ENCODE measurements around the gene TADA1.
"Not testable (repeated sequence)": the region's sequence is repeated elsewhere in the genome, so short reads cannot be mapped to it uniquely, and the experiment has no call there.

TADA1 gene

DNA sequence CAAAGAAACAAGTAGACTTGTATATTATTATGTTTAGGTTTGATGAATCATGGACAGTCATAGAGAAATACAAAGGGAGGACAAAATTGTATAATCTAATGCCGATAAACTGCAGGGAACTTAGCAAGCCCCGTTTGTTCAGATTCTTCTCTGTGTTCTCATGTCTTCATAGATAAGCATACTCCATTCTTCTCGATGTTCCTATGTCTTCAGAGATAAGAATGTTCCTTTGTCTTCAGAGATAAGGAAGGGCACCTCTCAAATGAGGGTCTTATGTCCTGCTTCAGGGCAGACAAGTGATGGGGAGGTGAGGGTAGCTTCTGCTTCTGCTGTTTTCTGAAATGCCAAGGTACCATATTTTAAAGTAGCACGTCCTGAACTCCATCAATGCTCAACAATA, 19.7 kb upstream of the TADA1 start:
- DNase-seq (ENCODE audit: low spot score), result no peak

DNA sequence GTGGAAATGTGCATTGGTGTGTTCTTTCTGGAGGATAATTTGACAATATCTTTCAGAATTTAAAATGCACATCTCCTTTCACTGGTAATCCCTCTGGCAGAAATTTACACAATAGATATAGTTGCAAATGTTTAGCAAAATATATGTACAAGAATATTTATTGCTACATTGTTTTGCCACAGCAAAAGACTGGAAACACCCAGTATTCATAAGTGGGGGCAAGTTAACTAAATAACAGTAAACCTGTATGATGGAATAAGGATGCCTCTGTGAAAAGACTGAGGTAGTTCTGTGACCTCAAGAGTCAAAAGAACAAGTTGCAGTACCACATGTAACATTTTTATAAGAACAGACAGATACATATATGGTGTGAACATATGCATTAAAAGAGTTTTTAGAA, 13.7 kb upstream of the TADA1 start:
- no peak for DNase-seq (ENCODE audit: low spot score)

GRCh38 chr1:166888373-166889111, 12.5 kb upstream of the TADA1 start:
- DNase-seq (ENCODE audit: low spot score), result no peak

DNA sequence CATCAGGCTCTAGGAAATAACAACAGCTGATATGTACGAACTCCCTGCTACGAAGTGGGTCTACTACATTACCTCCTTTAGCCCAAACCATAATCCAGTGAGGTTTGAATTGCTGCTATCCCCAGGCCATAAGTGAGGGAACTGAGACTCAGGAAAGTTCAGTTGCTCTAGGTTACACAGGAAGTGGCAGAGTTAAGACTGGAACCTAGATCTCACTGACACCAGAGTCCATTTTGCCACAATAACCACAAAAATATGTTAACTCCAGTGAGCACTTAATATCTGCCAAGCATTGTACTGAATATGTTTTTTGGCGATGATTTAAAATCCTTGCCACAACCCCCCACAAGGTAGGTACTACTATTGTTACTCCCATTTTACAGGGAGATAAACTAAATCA, 8.9 kb upstream of the TADA1 start:
- no peak for DNase-seq (ENCODE audit: low spot score)

DNA sequence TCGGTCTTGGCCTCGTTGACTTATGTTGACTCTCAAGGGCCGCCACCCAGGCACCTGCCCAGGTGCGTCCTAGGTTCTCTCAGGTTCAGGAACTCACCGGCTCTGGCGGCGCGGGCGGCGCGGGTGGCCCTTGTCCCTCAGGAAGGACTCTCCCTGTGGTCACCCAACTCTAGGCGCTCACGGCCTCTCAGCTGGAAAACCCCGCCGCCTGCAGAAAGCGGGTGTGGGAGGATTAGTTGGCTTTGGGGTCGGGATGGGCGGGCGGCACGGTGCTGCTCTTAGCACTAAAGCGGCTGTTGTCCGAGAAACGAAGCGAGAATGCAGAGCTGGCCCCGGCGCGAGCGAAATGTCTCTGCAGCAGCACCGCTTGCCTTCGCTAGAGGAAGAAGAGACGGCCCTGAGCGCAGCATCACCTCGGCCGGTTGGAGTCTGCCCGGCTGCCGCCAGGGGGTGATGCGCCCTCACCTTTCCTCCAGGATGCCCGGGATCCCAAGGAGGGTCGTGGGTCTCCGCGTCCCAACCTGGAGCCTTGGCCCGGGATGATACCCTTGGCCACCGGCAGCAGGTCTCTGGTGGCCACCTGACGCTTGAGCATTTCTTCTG, 8.1 kb upstream of the TADA1 start:
- DNase-seq (ENCODE audit: low spot score), result peak; percentile 19

DNA sequence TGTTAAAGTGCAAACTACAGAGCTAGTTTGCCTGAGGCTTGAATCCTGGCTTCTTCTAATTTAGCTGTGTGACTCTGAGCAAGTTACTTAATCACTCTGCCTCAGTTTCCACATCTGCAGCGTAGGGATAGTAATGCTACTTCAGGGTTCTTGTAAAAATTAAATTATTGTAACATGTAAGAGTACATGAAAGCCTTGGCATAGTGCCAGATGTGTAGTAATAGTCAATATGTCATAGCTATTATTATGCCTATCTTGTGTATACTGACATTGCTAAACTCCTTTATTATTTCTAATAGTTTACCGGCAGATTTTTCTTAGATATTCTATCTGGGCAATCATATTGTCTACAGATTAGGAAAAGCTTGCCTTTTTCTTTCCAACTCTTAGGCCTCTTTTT, 6.8 kb upstream of the TADA1 start:
- no peak for DNase-seq (ENCODE audit: low spot score)

- not testable (repeated sequence) for DNase-seq (ENCODE audit: low spot score)
These were observed 2.3 kb upstream of the TADA1 start for GRCh38 chr1:166878173-166878917.

- DNase-seq (ENCODE audit: low spot score), result no peak
These were observed 425 bp upstream of the TADA1 start for GRCh38 chr1:166876540-166876838.

GRCh38 chr1:166875302-166875733, 746 bp downstream of the TADA1 start:
- peak; percentile 6 for DNase-seq (ENCODE audit: low spot score)

GRCh38 chr1:166874464-166874863, 1.6 kb downstream of the TADA1 start:
- DNase-seq (ENCODE audit: low spot score), result no peak

DNA sequence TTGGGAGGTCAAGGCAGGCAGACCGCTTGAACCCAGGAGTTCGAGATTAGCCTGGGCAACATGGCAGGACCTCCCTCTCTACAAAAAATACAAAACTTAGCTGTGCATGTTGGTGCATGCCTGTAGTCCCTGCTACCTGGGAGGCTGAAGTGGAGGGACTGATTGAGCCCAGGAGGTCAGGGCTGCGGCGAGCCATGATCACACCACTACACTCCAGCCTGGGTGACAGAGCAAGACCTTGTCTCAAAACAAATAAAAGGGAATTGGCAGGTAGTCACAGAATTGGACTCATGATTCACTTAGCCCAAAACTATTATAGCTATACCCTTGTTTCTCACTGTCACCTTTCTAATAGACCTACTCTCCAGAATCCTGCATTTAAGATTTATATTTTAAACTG, 5.5 kb downstream of the TADA1 start:
- no peak for DNase-seq (ENCODE audit: low spot score)

DNA sequence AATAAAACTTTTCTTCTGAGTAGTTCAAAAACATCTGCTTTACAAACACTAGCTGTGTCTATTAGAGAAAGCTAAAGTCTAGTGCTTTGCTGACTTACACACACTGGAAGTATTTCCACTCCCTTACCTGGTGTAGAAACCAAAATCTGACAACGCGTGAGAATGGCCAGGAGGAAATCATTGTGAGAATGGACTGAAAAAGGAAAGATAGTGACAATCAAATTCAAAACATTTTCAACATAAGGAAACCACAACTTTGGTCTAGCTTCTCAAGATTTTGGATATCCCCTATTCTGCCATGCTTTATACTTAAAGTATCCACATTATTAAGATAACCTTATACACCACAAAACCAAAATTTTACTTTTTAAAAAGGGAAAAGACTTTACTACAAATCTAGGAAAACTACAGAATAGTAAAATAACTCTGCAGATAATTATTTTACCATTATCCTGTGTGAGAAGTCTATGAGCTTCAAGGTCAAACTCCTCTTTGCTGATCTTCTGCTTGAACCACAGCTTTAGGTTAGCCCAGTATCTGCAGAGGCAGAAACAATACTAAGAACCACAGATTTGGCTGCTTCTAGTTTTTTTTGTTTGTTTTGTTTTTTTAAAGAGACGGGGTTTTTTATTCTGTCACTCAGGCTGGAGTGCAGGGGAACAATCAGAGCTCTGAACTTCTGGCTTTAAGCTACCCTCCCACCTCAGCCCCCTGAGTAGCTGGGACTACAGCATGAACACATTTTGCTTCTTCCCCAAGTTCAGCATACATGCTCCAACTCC, 6.6 kb downstream of the TADA1 start:
- no peak for DNase-seq (ENCODE audit: low spot score)

DNA sequence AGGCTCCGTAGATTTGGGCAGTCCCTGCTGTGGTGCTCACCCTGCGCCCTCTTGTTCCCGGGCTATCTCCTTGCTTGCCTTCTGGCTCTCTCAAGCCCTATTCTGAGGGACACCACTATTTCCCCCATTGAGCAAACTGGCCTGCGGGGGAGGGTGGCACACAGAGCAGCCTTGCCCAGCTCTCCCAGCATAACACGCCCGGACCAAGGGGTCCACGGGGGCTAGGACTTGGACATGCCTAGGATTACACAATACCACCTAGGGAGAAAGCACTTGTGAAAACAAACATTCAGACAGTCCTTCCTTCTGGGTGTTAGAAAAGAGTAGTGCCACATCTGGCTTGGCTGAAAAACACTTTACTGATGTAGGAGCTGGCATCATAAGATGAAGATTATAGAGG, 7.4 kb downstream of the TADA1 start:
- DNase-seq (ENCODE audit: low spot score), result no peak

DNA sequence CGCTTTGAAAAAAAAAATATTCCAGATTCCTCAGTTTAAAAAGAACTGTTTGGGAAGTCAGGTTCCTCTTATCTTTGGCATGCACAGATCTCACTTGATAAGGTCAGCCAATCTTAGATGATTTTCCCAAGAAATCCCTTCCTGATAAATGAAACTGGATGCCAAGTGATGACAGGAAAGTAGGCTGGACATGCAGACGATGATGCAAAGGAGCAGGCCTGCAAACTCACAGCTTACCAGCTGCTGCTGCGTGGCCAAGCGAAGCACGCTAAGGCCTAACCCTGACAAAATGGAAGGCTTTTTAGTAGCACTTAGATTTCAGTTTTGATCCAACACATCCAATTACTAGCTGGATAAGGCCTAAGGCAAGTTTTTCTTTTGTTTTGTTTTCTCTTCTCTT, 10.1 kb downstream of the TADA1 start:
- DNase-seq (ENCODE audit: low spot score), result peak; percentile 19

GRCh38 chr1:166859597-166859996, 16.5 kb downstream of the TADA1 start:
- DNase-seq (ENCODE audit: low spot score), result no peak

DNA sequence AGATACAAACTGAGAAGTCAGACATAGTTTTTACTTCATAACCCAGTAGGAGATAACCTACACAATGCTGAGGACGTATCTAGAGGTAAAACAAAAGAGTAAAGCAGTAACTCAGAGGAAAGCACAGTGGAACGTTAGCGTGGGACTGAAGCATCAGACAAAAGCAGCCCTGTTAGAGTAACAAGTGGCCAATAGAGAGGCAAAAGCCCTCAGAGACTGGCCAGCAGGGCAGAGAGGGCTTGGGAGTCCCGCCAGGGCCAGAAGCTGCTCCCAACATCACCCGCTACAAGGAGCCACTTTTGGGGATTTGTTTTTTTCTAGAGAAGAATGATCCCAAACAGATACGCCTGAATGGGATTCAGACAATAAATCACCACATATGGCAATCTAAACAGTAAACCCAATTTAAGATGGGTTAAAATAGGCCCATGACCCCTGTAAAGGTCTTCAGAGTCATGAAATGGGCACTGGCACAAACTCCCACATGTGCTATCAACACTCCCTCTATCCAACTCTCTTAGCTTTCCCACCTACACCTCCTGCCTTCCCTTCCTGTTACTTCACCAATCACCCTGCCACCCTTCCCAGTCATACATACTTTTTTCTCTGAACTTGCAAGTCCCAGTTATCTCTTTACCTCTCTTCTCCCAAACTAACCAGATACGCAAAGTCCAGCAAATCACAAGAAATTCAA, 17.2 kb downstream of the TADA1 start:
- no peak for DNase-seq (ENCODE audit: low spot score)

- DNase-seq (ENCODE audit: low spot score), result no peak
These were observed 18.1 kb downstream of the TADA1 start for GRCh38 chr1:166857995-166858394.

- no peak for DNase-seq (ENCODE audit: low spot score)
These were observed 20.5 kb downstream of the TADA1 start for GRCh38 chr1:166855558-166855957.

DNA sequence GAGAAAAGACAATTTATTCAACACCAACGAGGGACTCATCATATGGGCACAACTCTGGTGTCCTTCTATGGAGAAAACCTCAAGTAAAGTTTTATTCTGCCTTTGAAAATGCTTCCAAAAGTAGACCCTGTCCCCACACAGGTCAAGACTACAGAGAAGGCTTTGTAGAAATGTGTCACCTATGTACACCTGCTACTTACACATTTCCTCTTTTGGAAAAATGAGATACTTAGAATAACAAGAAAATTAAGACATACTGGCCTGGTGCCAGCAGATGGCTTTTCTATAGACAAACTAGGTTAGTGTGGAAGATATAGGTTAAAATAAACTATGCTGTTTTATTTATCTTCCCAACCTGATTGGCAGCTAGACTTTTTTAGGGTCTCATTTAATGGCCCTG, 23.1 kb downstream of the TADA1 start:
- DNase-seq (ENCODE audit: low spot score), result no peak

DNA sequence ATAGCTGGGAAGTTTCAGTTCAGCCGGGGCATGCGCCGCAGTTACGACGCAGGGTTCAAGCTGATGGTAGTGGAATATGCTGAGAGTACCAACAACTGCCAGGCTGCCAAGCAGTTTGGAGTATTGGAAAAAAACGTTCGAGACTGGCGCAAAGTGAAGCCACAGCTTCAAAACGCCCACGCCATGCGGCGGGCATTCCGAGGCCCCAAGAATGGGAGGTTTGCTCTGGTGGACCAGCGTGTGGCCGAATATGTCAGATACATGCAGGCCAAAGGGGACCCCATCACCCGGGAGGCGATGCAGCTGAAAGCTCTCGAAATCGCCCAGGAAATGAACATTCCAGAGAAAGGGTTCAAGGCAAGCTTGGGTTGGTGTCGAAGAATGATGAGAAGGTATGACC, 26.9 kb downstream of the TADA1 start:
- DNase-seq (ENCODE audit: low spot score), result no peak

DNA sequence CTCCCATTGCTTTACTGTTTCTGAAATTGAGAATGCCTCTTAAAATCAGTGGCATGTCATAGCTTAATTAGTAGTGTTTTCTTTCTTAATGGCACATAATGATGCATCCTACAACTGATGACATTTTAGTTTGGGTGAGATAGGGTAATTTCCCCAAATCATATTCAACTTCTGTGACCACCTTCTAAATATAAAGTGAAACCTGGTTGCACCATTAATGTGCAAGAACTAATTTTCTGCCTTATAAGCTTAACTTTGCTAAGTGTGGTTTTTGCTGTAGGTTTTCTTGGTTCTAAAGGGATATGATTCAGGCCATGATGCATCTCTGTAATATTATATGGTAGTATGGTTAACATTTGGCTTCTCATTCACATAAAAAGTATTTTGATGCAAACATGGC, 27.9 kb downstream of the TADA1 start:
- no peak for DNase-seq (ENCODE audit: low spot score)

DNA sequence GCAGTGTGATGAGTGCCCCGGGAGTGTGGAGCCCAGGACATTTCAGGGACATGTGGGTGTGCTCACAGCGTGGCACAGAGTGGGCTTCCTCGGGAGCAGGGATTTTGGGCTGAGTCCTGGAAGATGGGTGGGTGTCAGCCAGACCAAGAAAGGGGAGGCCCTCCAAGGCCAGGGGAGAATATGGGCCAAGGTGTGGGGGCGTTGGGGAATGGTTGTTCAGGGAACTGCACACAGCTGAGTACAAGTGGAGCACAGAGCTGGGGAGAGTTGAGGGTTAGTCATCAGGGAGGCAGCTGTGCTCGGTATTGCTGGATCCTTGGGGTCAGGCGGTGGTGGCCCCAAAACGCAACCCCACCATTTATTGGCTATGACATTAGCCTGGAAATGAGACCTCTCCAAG, 31.3 kb downstream of the TADA1 start:
- no peak for DNase-seq (ENCODE audit: low spot score)
